Common myeloid progenitor, CD34-positive (primary cell): ENCODE data around the gene RNF141.

Experiments
- CTCF ChIA-PET: fragments of 350-600 bp; sonication (Branson Sonifier 250); formaldehyde crosslinking; loops from one replicate; lab custom pipeline; 2021; ENCODE audit warnings: antibody characterized with exemption; lab: Charles Lee
- POLR2A ChIA-PET: fragments of 350-600 bp; sonication (Branson Sonifier 250); formaldehyde crosslinking; loops from one replicate; lab custom pipeline; 2021; ENCODE audit warnings: antibody characterized with exemption; lab: Charles Lee
- DNase-seq, 3 donors: peaks; one replicate each; pipeline versions ENCODE4 v3.0.0 to v3.0.0-alpha.2; 2013
- H3K27ac ChIP-seq, 2 experiments: 1 replicate in 1 of 2; 2 replicates in 1 of 2; pipeline ENCODE4 v1.7.0; 2013; ENCODE audit warnings: inconsistent platforms in 2 of 2, low read length in 2 of 2, mild to moderate bottlenecking in 2 of 2, low read depth in 1 of 2, moderate library complexity in 1 of 2; ENCODE audit not compliant: severe bottlenecking in 2 of 2, insufficient read depth in 1 of 2, poor library complexity in 1 of 2
- H3K27me3 ChIP-seq, 5 experiments: replicated peaks in 2 of 5; 1 replicate in 3 of 5; 2 replicates in 2 of 5; pipeline versions ENCODE4 v1.6.1 to v1.7.0; 2013; ENCODE audit warnings: low read length in 4 of 5, mild to moderate bottlenecking in 2 of 5, moderate library complexity in 2 of 5, inconsistent platforms in 1 of 5; ENCODE audit not compliant: insufficient read depth in 5 of 5, control insufficient read depth in 4 of 5
- H3K36me3 ChIP-seq, 4 experiments: 1 replicate in 2 of 4; 2 replicates in 2 of 4; pipeline versions ENCODE4 v1.6.1 to v1.7.0; 2013; ENCODE audit warnings: low read length in 3 of 4, control low read depth in 1 of 4, mild to moderate bottlenecking in 1 of 4; ENCODE audit not compliant: control insufficient read depth in 4 of 4, insufficient read depth in 4 of 4
- H3K4me1 ChIP-seq, 4 experiments: 1 replicate in 3 of 4; 2 replicates in 1 of 4; pipeline versions ENCODE4 v1.6.1 to v1.7.1; 2013; ENCODE audit warnings: low read length in 3 of 4, mild to moderate bottlenecking in 3 of 4, control low read depth in 1 of 4, inconsistent platforms in 1 of 4, moderate library complexity in 1 of 4; ENCODE audit not compliant: control insufficient read depth in 4 of 4, insufficient read depth in 4 of 4; ENCODE audit errors: control extremely low read depth in 1 of 4
- H3K4me3 ChIP-seq, 7 experiments: 1 replicate in 4 of 7; 2 replicates in 3 of 7; pipeline versions ENCODE4 v1.5.1 to v1.7.0; 2013; ENCODE audit warnings: mild to moderate bottlenecking in 7 of 7, low read length in 6 of 7, moderate library complexity in 6 of 7, inconsistent platforms in 2 of 7, low read depth in 2 of 7, control low read depth in 1 of 7; ENCODE audit not compliant: insufficient read depth in 4 of 7, control insufficient read depth in 1 of 7; ENCODE audit errors: extremely low read depth in 1 of 7
- H3K9me3 ChIP-seq, 5 experiments: 1 replicate in 4 of 5; 2 replicates in 1 of 5; pipeline versions ENCODE4 v1.6.1 to v1.7.1; 2013; ENCODE audit warnings: low read length in 4 of 5, mild to moderate bottlenecking in 2 of 5, inconsistent platforms in 1 of 5, low read depth in 1 of 5, moderate library complexity in 1 of 5; ENCODE audit not compliant: control insufficient read depth in 4 of 5, insufficient read depth in 2 of 5; ENCODE audit errors: control extremely low read depth in 1 of 5
- WGBS: methylation state at CpG from one replicate; pipeline ENCODE4 v1.1.5; 2013; ENCODE audit not compliant: insufficient coverage; 5-methylcytosine and 5-hydroxymethylcytosine counted together

Gene RNF141

DNA sequence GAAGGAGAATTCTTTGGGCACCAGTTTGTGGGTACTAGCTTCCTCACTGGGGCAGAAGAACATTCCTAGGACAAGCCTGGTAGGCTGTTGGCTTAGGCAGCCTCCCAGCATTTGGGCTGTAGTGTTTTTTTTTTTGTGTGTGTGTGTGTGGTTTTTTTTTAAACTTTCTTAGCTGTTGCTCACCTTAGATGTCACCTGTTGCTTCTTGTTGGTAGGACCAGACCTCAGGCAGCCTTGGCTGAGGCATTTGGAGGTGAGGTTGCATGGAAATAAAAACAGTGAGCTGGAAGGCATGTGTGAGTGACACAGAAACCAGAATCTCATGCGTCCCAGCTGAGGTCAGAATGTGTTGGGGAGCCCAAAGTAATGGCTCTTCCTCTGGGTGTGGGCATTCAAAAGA, 64.6 kb downstream of the RNF141 start:
- 100% methylated on average over 1 of the region's 1 CpG for WGBS
- H3K4me1 ChIP-seq: peaks cover 0 to 6% (median 5%) of the 10 kb centered on the region in 4 experiments
- no peaks in the 10 kb centered on the region for H3K9me3 ChIP-seq
- H3K27ac ChIP-seq: no peak overlapping the region
- CTCF ChIA-PET: interaction anchor here (1.0 to 2.1 kb wide), 8 partner anchors 12 to 174 kb away, joined by 3 to 11 read pairs (median 4); no protein-coding TSS in a partner anchor
- POLR2A ChIA-PET: interaction anchor here (1.1 to 1.3 kb wide), 2 partner anchors 16 to 17 kb away, joined by 3 read pairs; no protein-coding TSS in a partner anchor
- no peak for DNase-seq
- no peak overlapping the region for H3K4me3 ChIP-seq
- H3K27me3 ChIP-seq: no peaks in the 10 kb centered on the region
- peaks cover 6 to 75% (median 40%) of the 10 kb centered on the region in 4 experiments for H3K36me3 ChIP-seq

DNA sequence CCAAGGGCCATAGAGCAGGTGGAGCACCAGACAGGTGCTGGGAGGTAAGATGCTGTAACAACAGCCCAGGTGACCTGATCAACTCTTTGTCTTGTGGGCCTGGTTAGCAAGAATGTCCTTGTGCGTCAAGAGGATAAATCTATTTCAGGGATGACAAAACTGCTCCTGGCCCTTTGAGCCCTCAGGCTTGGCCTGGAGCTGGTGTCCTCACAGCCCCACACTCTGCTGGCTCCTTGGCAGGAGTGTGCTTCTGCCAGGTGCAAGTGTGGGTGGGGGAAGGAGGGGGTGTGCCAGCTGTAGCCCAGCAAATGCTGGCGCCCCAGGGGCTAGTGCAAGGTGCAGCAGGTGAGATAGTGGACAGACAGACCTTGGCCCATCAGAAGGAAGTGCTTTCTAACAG, 66.4 kb downstream of the RNF141 start:
- no peak overlapping the region for H3K27ac ChIP-seq
- H3K27me3 ChIP-seq: no peaks in the 10 kb centered on the region
- H3K4me1 ChIP-seq: peaks cover 0 to 6% (median 5%) of the 10 kb centered on the region in 4 experiments
- 100% methylated on average over 1 of the region's 2 CpGs for WGBS
- H3K9me3 ChIP-seq: no peaks in the 10 kb centered on the region
- DNase-seq: no peak
- H3K36me3 ChIP-seq: peaks cover 6 to 60% (median 30%) of the 10 kb centered on the region in 4 experiments
- ChIA-PET CTCF (no interaction called here), POLR2A (no interaction called here)
- no peak overlapping the region for H3K4me3 ChIP-seq

GRCh38 chr11:10473371-10473770, 67.6 kb downstream of the RNF141 start:
- Histone ChIP-seq H3K27me3 (no peaks in the 10 kb centered on the region), H3K9me3 (peaks cover 0 to 2% (median 0%) of the 10 kb centered on the region in 5 experiments), H3K36me3 (peaks cover 2 to 48% (median 22%) of the 10 kb centered on the region in 4 experiments), H3K4me1 (peaks cover 0 to 6% (median 5%) of the 10 kb centered on the region in 4 experiments), H3K4me3 (no peak overlapping the region), H3K27ac (no peak overlapping the region)
- ChIA-PET POLR2A (no interaction called here), CTCF (interaction anchor here (0.7 to 1.7 kb wide), 5 partner anchors 9 to 59 kb away, joined by 3 to 6 read pairs (median 3); no protein-coding TSS in a partner anchor)
- DNase-seq: no peak
- WGBS: 100% methylated on average over 4 of the region's 4 CpGs

GRCh38 chr11:10462746-10463300, 78.2 kb downstream of the RNF141 start:
- Histone ChIP-seq H3K4me1 (peaks cover 18 to 31% (median 26%) of the 10 kb centered on the region in 4 experiments), H3K27me3 (no peaks in the 10 kb centered on the region), H3K9me3 (peaks cover 0 to 5% (median 0%) of the 10 kb centered on the region in 5 experiments), H3K27ac (no peak overlapping the region), H3K4me3 (no peak overlapping the region), H3K36me3 (peaks cover 31 to 62% (median 44%) of the 10 kb centered on the region in 4 experiments)
- 84% methylated on average over 4 of the region's 5 CpGs for WGBS
- CTCF ChIA-PET: interaction anchor here (1.0 to 12.4 kb wide), 5 partner anchors 11 to 58 kb away, joined by 3 to 166 read pairs (median 3); no protein-coding TSS in a partner anchor
- POLR2A ChIA-PET: no interaction called here
- no peak for DNase-seq
